Measurements from ENCODE around the gene MYH15. TPM values are rescaled to one million over a fixed set of nuclear protein-coding genes. Genes with fewer than 3 reads are reported as not detected.

The MYH15 gene
- total RNA-seq, 1 experiment from 2014 or later, result 1.2 TPM

DNA sequence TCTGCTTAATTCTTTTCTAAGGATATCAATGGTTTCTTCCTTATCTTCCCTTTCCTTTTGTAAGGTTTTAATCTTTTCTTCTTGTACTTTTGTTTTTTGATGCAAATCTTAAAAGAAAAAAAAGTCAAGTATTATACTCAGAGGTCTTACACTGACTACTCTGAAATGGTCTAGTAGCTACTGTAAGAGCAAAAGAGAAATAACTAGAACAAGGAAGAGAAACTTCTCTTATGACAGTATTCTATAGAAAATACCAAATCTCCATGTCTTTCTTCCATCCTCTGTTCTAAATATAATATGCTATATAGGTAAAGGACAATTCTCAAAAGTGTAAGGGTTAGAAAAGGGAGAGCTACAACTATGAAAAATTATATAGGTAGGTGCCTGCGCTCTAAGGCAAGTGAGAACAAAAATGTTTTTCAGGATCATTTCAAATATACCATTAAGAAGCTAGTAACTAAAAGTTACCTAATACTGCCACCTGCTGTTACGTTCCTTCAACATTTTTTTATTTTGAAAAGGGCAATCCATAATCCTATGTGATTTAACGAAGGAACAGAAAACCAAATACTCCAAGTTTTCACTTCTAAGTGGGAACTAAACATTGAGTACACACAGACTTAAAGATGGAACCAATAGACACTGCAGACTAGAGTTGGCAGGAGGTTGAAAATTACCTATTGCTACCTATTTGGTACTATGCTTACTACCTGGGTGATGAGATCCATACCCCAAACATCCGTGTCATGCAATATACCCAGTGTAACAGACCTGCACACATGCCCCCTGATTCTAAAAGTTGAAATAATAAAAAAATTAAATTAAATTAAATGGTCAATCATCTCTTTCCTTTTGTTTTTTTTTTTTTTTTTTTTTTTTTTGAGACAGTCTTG, 42.1 kb upstream of the MYH15 start:
- in situ Hi-C loops (cut with HindIII; ENCODE audit: low pct_unique_long_range_greater_than_20kb, low sequenced_read_pairs), result no loop called here
- ATAC-seq (no peak), DNase-seq (ENCODE audit: low read depth, low spot score) (peak; percentile 17)
- POLR2A ChIA-PET, result no interaction called here
- no peak for TF ChIP-seq TCF7L2 (IDR thresholded peaks at IDR 0.05; ENCODE audit: low read depth, low read length)
- TF ChIP-seq, protein P1, sequence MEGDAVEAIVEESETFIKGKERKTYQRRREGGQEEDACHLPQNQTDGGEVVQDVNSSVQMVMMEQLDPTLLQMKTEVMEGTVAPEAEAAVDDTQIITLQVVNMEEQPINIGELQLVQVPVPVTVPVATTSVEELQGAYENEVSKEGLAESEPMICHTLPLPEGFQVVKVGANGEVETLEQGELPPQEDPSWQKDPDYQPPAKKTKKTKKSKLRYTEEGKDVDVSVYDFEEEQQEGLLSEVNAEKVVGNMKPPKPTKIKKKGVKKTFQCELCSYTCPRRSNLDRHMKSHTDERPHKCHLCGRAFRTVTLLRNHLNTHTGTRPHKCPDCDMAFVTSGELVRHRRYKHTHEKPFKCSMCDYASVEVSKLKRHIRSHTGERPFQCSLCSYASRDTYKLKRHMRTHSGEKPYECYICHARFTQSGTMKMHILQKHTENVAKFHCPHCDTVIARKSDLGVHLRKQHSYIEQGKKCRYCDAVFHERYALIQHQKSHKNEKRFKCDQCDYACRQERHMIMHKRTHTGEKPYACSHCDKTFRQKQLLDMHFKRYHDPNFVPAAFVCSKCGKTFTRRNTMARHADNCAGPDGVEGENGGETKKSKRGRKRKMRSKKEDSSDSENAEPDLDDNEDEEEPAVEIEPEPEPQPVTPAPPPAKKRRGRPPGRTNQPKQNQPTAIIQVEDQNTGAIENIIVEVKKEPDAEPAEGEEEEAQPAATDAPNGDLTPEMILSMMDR (IDR thresholded peaks at IDR 0.05), result peak; percentile 57; the same call in 1 of the 2 replicates
- no peak overlapping the region for H3K4me3 ChIP-seq (ENCODE audit: low read depth in 2 of 2, low read length in 2 of 2)
- CTCF ChIA-PET, result interaction anchor here (0.7 to 1.3 kb wide), 6 partner anchors 9 to 74 kb away, joined by 3 to 8 read pairs (median 4); no protein-coding TSS in a partner anchor
- no peak overlapping the region for H3K27ac ChIP-seq (ENCODE audit: low read length)
- BruUV-seq (replicated peaks), result no TSS peak
- intact Hi-C loops (cut with micrococcal nuclease; ENCODE audit: unreplicated experiment), result loop anchor here (1.0 kb wide), 1 partner anchor 63 kb away; no protein-coding TSS in a partner anchor
- peaks cover 3% of the 10 kb centered on the region for H3K4me1 ChIP-seq (ENCODE audit: control insufficient read depth, insufficient read depth, low read length)
- H3K36me3 ChIP-seq (ENCODE audit: control insufficient read depth, insufficient read depth, low read length), result peaks cover 67% of the 10 kb centered on the region
- H3K9me3 ChIP-seq (ENCODE audit: control insufficient read depth, insufficient read depth, low read depth, low read length), result no peaks in the 10 kb centered on the region
- no peaks in the 10 kb centered on the region for H3K27me3 ChIP-seq (ENCODE audit: control insufficient read depth, insufficient read depth, low read length)

DNA sequence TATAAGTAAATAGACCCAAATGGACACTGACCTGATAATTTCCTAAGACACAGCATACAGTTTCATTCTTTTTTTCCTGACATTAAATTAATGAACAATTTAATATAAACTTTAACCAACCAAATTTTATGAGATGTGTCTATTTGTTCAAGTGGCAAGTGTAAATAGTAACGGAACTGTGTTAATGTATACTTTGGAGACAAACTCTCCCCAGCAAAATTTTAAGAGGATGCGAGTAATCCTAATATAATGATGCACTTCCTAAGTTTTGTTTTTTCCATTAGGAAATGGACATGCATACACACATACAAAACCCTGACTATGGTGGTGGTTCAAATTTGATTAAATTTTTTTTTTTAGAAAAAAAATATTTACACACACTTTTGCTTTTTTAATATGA, 38.5 kb upstream of the MYH15 start:
- POLR2A ChIA-PET, result no interaction called here
- in situ Hi-C loops (cut with HindIII; ENCODE audit: low pct_unique_long_range_greater_than_20kb, low sequenced_read_pairs) (no loop called here), intact Hi-C loops (cut with micrococcal nuclease; ENCODE audit: unreplicated experiment) (no loop called here)
- Histone ChIP-seq H3K36me3 (ENCODE audit: control insufficient read depth, insufficient read depth, low read length) (peaks cover 44% of the 10 kb centered on the region), H3K27ac (ENCODE audit: low read length) (no peak overlapping the region), H3K4me1 (ENCODE audit: control insufficient read depth, insufficient read depth, low read length) (no peaks in the 10 kb centered on the region), H3K27me3 (ENCODE audit: control insufficient read depth, insufficient read depth, low read length) (no peaks in the 10 kb centered on the region), H3K9me3 (ENCODE audit: control insufficient read depth, insufficient read depth, low read depth, low read length) (no peaks in the 10 kb centered on the region), H3K4me3 (ENCODE audit: low read depth in 2 of 2, low read length in 2 of 2) (no peak overlapping the region)
- no peak for DNase-seq (ENCODE audit: low read depth, low spot score)
- TF ChIP-seq SIN3A (IDR thresholded peaks at IDR 0.05; ENCODE audit: borderline replicate concordance, insufficient read depth, low read depth, low read length) (no peak), TCF7L2 (IDR thresholded peaks at IDR 0.05; ENCODE audit: low read depth, low read length) (no peak), POLR2AphosphoS5 (IDR thresholded peaks at IDR 0.05; ENCODE audit: low read depth, low read length) (no peak)
- TF ChIP-seq, protein P1 (IDR thresholded peaks at IDR 0.05), result no peak
- TF ChIP-seq, protein P2, sequence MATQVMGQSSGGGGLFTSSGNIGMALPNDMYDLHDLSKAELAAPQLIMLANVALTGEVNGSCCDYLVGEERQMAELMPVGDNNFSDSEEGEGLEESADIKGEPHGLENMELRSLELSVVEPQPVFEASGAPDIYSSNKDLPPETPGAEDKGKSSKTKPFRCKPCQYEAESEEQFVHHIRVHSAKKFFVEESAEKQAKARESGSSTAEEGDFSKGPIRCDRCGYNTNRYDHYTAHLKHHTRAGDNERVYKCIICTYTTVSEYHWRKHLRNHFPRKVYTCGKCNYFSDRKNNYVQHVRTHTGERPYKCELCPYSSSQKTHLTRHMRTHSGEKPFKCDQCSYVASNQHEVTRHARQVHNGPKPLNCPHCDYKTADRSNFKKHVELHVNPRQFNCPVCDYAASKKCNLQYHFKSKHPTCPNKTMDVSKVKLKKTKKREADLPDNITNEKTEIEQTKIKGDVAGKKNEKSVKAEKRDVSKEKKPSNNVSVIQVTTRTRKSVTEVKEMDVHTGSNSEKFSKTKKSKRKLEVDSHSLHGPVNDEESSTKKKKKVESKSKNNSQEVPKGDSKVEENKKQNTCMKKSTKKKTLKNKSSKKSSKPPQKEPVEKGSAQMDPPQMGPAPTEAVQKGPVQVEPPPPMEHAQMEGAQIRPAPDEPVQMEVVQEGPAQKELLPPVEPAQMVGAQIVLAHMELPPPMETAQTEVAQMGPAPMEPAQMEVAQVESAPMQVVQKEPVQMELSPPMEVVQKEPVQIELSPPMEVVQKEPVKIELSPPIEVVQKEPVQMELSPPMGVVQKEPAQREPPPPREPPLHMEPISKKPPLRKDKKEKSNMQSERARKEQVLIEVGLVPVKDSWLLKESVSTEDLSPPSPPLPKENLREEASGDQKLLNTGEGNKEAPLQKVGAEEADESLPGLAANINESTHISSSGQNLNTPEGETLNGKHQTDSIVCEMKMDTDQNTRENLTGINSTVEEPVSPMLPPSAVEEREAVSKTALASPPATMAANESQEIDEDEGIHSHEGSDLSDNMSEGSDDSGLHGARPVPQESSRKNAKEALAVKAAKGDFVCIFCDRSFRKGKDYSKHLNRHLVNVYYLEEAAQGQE (IDR thresholded peaks at IDR 0.05; ENCODE audit: insufficient read depth in 1 of 2, low read depth in 2 of 2, low read length in 1 of 2), result no peak
- CTCF ChIA-PET, result no interaction called here
- BruUV-seq (replicated peaks), result no TSS peak
- no peak for ATAC-seq
